ENCODE results near the gene UBE2E2.

UBE2E2 gene

GRCh38 chr3:23620638-23621015 is 417.5 kb downstream of the UBE2E2 start:
- TF ChIP-seq MAX (IDR thresholded peaks at IDR 0.05): no peak
- no peak for TF ChIP-seq TCF12 (IDR thresholded peaks at IDR 0.05; ENCODE audit: low read depth)
- TF ChIP-seq TEAD4 (IDR thresholded peaks at IDR 0.05): no peak
- TF ChIP-seq RAD21 (IDR thresholded peaks at IDR 0.05; ENCODE audit: low read depth): no peak
- TF ChIP-seq CREB1 (IDR thresholded peaks at IDR 0.05; ENCODE audit: low read depth): no peak
- no peak for TF ChIP-seq FOXM1 (IDR thresholded peaks at IDR 0.05; ENCODE audit: borderline replicate concordance, low read depth)
- no peak for TF ChIP-seq TAF1 (IDR thresholded peaks at IDR 0.05; ENCODE audit: low read depth)
- TF ChIP-seq ZBTB7A (IDR thresholded peaks at IDR 0.05; ENCODE audit: low read depth): no peak
- no peak for TF ChIP-seq REST (IDR thresholded peaks at IDR 0.05; ENCODE audit: low read depth)
- TF ChIP-seq CEBPB (IDR thresholded peaks at IDR 0.05): no peak
- no peak for TF ChIP-seq NFIC (IDR thresholded peaks at IDR 0.05)
- no peak for TF ChIP-seq EGR1 (IDR thresholded peaks at IDR 0.05)
- no peak for TF ChIP-seq EP300 (IDR thresholded peaks at IDR 0.05; ENCODE audit: borderline replicate concordance)
- no peak for TF ChIP-seq YY1 (IDR thresholded peaks at IDR 0.05; ENCODE audit: low read depth)
- no peak for TF ChIP-seq USF1 (IDR thresholded peaks at IDR 0.05)

GRCh38 chr3:23623844-23624243 is 420.7 kb downstream of the UBE2E2 start:
- TF ChIP-seq USF1 (IDR thresholded peaks at IDR 0.05) (no peak), TCF12 (IDR thresholded peaks at IDR 0.05; ENCODE audit: low read depth) (no peak), FOXM1 (IDR thresholded peaks at IDR 0.05; ENCODE audit: borderline replicate concordance, low read depth) (no peak), RAD21 (IDR thresholded peaks at IDR 0.05; ENCODE audit: low read depth) (no peak), YY1 (IDR thresholded peaks at IDR 0.05; ENCODE audit: low read depth) (no peak), ZBTB7A (IDR thresholded peaks at IDR 0.05; ENCODE audit: low read depth) (no peak), NFIC (IDR thresholded peaks at IDR 0.05) (no peak), MAX (IDR thresholded peaks at IDR 0.05) (no peak)

- TF ChIP-seq NFIC (IDR thresholded peaks at IDR 0.05) (no peak), EGR1 (IDR thresholded peaks at IDR 0.05) (peak; percentile 36; the same call in 1 of the 2 replicates), USF1 (IDR thresholded peaks at IDR 0.05) (peak; percentile 45; the same call in 1 of the 2 replicates), CEBPB (IDR thresholded peaks at IDR 0.05) (no peak), TAF1 (IDR thresholded peaks at IDR 0.05; ENCODE audit: low read depth) (no peak), MAX (IDR thresholded peaks at IDR 0.05) (peak; percentile 64)
These were observed 421.2 kb downstream of the UBE2E2 start for GRCh38 chr3:23624305-23624704.

GRCh38 chr3:23626442-23626841 is 423.3 kb downstream of the UBE2E2 start:
- TF ChIP-seq NFIC (IDR thresholded peaks at IDR 0.05) (no peak), CEBPB (IDR thresholded peaks at IDR 0.05) (no peak), RAD21 (IDR thresholded peaks at IDR 0.05; ENCODE audit: low read depth) (no peak), TCF12 (IDR thresholded peaks at IDR 0.05; ENCODE audit: low read depth) (no peak), USF1 (IDR thresholded peaks at IDR 0.05) (no peak)

GRCh38 chr3:23629181-23629894 is 426.2 kb downstream of the UBE2E2 start:
- TF ChIP-seq NFIC (IDR thresholded peaks at IDR 0.05) (peak; percentile 50; the same call in 1 of the 2 replicates), USF1 (IDR thresholded peaks at IDR 0.05) (no peak), TCF12 (IDR thresholded peaks at IDR 0.05; ENCODE audit: low read depth) (peak; percentile 53; the same call in 1 of the 2 replicates), EP300 (IDR thresholded peaks at IDR 0.05; ENCODE audit: borderline replicate concordance) (peak; percentile 48; the same call in 1 of the 2 replicates)

GRCh38 chr3:23633261-23633960 is 430.3 kb downstream of the UBE2E2 start:
- no peak for TF ChIP-seq YY1 (IDR thresholded peaks at IDR 0.05; ENCODE audit: low read depth)
- TF ChIP-seq REST (IDR thresholded peaks at IDR 0.05; ENCODE audit: low read depth): no peak
- TF ChIP-seq USF1 (IDR thresholded peaks at IDR 0.05): no peak
- TF ChIP-seq TEAD4 (IDR thresholded peaks at IDR 0.05): no peak
- TF ChIP-seq RAD21 (IDR thresholded peaks at IDR 0.05; ENCODE audit: low read depth): no peak
- TF ChIP-seq MAX (IDR thresholded peaks at IDR 0.05): no peak
- TF ChIP-seq CREB1 (IDR thresholded peaks at IDR 0.05; ENCODE audit: low read depth): no peak
- TF ChIP-seq EGR1 (IDR thresholded peaks at IDR 0.05): no peak
- TF ChIP-seq CEBPB (IDR thresholded peaks at IDR 0.05): no peak
- no peak for TF ChIP-seq TAF1 (IDR thresholded peaks at IDR 0.05; ENCODE audit: low read depth)
- TF ChIP-seq ZBTB7A (IDR thresholded peaks at IDR 0.05; ENCODE audit: low read depth): no peak
- no peak for TF ChIP-seq EP300 (IDR thresholded peaks at IDR 0.05; ENCODE audit: borderline replicate concordance)
- TF ChIP-seq TCF12 (IDR thresholded peaks at IDR 0.05; ENCODE audit: low read depth): no peak
- no peak for TF ChIP-seq FOXM1 (IDR thresholded peaks at IDR 0.05; ENCODE audit: borderline replicate concordance, low read depth)
- no peak for TF ChIP-seq NFIC (IDR thresholded peaks at IDR 0.05)

Data from Ishikawa (cell line).